ENCODE data around the gene CCDC85C.

The CCDC85C gene

GRCh38 chr14:99467336-99468078 lies 136.5 kb downstream of the CCDC85C start:
- DNase-seq = no peak

- DNase-seq = no peak
Observed at GRCh38 chr14:99466758-99467157, 137.2 kb downstream of the CCDC85C start.

- no peak for DNase-seq
Observed at GRCh38 chr14:99465288-99465687, 138.7 kb downstream of the CCDC85C start.

GRCh38 chr14:99463974-99464373 lies 140.0 kb downstream of the CCDC85C start:
- no peak for DNase-seq

GRCh38 chr14:99462210-99462609 lies 141.8 kb downstream of the CCDC85C start:
- DNase-seq = no peak

GRCh38 chr14:99461411-99462085 lies 142.5 kb downstream of the CCDC85C start:
- DNase-seq = no peak

GRCh38 chr14:99460793-99461192 lies 143.2 kb downstream of the CCDC85C start:
- DNase-seq = no peak

GRCh38 chr14:99459481-99460100 lies 144.4 kb downstream of the CCDC85C start:
- no peak for DNase-seq

- DNase-seq = no peak
Observed at GRCh38 chr14:99454246-99454645, 149.8 kb downstream of the CCDC85C start.

- no peak for DNase-seq
Observed at GRCh38 chr14:99452968-99453367, 151.0 kb downstream of the CCDC85C start.

- DNase-seq = no peak
Observed at GRCh38 chr14:99451234-99451633, 152.8 kb downstream of the CCDC85C start.

GRCh38 chr14:99450266-99450665 lies 153.7 kb downstream of the CCDC85C start:
- no peak for DNase-seq

Measured in NCI-H446 treated with DMSO at 0.1 percent for 48 hours (cell line).